H1 (cell line): ENCODE data around the gene PHF24. TPM values are rescaled to one million over a fixed set of nuclear protein-coding genes. Genes with fewer than 3 reads are reported as not detected.

Source experiments
- CTCF ChIA-PET: fragments of 300-600 bp; sonication (Branson Sonifier 250); formaldehyde crosslinking; loops from one replicate; lab custom pipeline; 2021; ENCODE audit not compliant: partially characterized antibody; lab: Charles Lee
- POLR2A ChIA-PET: fragments of 300-600 bp; sonication (Branson Sonifier 250); formaldehyde crosslinking; loops from one replicate; lab custom pipeline; 2021; ENCODE audit warnings: inconsistent platforms; ENCODE audit not compliant: partially characterized antibody; lab: Charles Lee
- DNase-seq, 2 experiments: peaks; one replicate each; pipeline versions ENCODE4 v3.0.0 to v3.0.0-alpha.2; 2010 to 2022; ENCODE audit warnings: low spot score in 2 of 2, low read depth in 1 of 2, mixed read lengths in 1 of 2
- FAIRE-seq: peaks from 2 replicates; lab custom pipeline; 2011; peaks lifted over from hg19 to GRCh38; lab: Jason Lieb, UNC
- H2AFZ ChIP-seq: 2 replicates; pipeline ENCODE4 v1.8.1; 2012; ENCODE audit warnings: low read length, inconsistent platforms
- H2AK5ac ChIP-seq: 2 replicates; pipeline ENCODE4 v1.6.1; 2013; ENCODE audit warnings: low read depth, low read length
- H2BK120ac ChIP-seq: replicated peaks from 2 replicates; pipeline ENCODE3; 2013; ENCODE audit warnings: low read depth, low read length, inconsistent platforms
- H2BK12ac ChIP-seq: 2 replicates; pipeline ENCODE4 v1.6.1; 2013; ENCODE audit warnings: low read depth, low read length
- H2BK15ac ChIP-seq: 2 replicates; pipeline ENCODE4 v1.6.1; 2013; ENCODE audit warnings: low read length
- H2BK20ac ChIP-seq: 2 replicates; pipeline ENCODE4 v1.6.1; 2013; ENCODE audit warnings: low read length
- H2BK5ac ChIP-seq: 2 replicates; pipeline ENCODE4 v1.6.1; 2013; ENCODE audit warnings: low read depth, low read length
- H3K14ac ChIP-seq: 2 replicates; pipeline ENCODE4 v1.6.1; 2013; ENCODE audit warnings: inconsistent platforms; ENCODE audit not compliant: insufficient read length
- H3K18ac ChIP-seq: 2 replicates; pipeline ENCODE4 v1.6.1; 2013; ENCODE audit warnings: low read length; ENCODE audit errors: extremely low read depth
- H3K23ac ChIP-seq: 2 replicates; pipeline ENCODE4 v1.6.1; 2013; ENCODE audit warnings: inconsistent platforms; ENCODE audit not compliant: insufficient read length
- H3K23me2 ChIP-seq: 2 replicates; pipeline ENCODE4 v1.6.1; 2013; ENCODE audit warnings: low read depth, low read length
- H3K27ac ChIP-seq: 2 replicates; pipeline ENCODE4 v1.6.1; 2011; ENCODE audit warnings: low read depth, low read length, inconsistent platforms
- H3K27me3 ChIP-seq, 4 experiments: replicated peaks in 1 of 4; 1 replicate in 1 of 4; 2 replicates in 3 of 4; pipeline versions ENCODE4 v1.6.1 to v1.8.1; 2011 to 2013; ENCODE audit warnings: low read length in 3 of 4, mild to moderate bottlenecking in 3 of 4, inconsistent platforms in 2 of 4, mixed read lengths in 2 of 4, moderate library complexity in 1 of 4; ENCODE audit not compliant: control insufficient read depth in 3 of 4, insufficient read depth in 3 of 4; ENCODE audit errors: extremely low read depth in 1 of 4
- H3K36me3 ChIP-seq, 4 experiments: 2 replicates each; pipeline versions ENCODE4 v1.6.1 to v1.8.1; 2011 to 2013; ENCODE audit warnings: mild to moderate bottlenecking in 4 of 4, low read length in 3 of 4, moderate library complexity in 2 of 4, control low read depth in 1 of 4, inconsistent platforms in 1 of 4; ENCODE audit not compliant: insufficient read depth in 4 of 4, control insufficient read depth in 2 of 4
- H3K4ac ChIP-seq: replicated peaks from 2 replicates; pipeline ENCODE3; 2013; ENCODE audit warnings: low read length, low read depth, mixed read lengths, inconsistent platforms; ENCODE audit not compliant: insufficient read length
- H3K4me1 ChIP-seq, 4 experiments: replicated peaks in 1 of 4; 1 replicate in 1 of 4; 2 replicates in 3 of 4; pipeline versions ENCODE4 v1.6.1 to v1.8.1; 2011 to 2013; ENCODE audit warnings: low read length in 3 of 4, inconsistent platforms in 2 of 4, mixed read lengths in 1 of 4; ENCODE audit not compliant: insufficient read depth in 4 of 4, control insufficient read depth in 3 of 4
- H3K4me2 ChIP-seq, 2 experiments: 2 replicates each; pipeline versions ENCODE4 v1.6.1 to v1.8.1; 2011 to 2013; ENCODE audit warnings: low read depth in 2 of 2, low read length in 2 of 2, control low read depth in 1 of 2, inconsistent platforms in 1 of 2, mild to moderate bottlenecking in 1 of 2; ENCODE audit not compliant: insufficient read depth in 1 of 2
- H3K4me3 ChIP-seq, 4 experiments: fragments of 200-600, 300-600 bp in 1 of 4; sonication (generic), shearing (Covaris generic), sonication (Bioruptor Twin) in 1 of 4; 2 replicates each; pipeline versions ENCODE4 v1.5.1 to v1.8.1; 2011 to 2016; ENCODE audit warnings: low read length in 4 of 4, low read depth in 3 of 4, control low read depth in 2 of 4, inconsistent platforms in 2 of 4, mild to moderate bottlenecking in 2 of 4, mixed read lengths in 1 of 4, moderate library complexity in 1 of 4; ENCODE audit not compliant: insufficient read depth in 2 of 4; ENCODE audit errors: extremely low read depth in 1 of 4
- H3K56ac ChIP-seq: replicated peaks from 2 replicates; pipeline ENCODE3; 2013; ENCODE audit warnings: low read depth, mild to moderate bottlenecking, mixed read lengths, low read length, inconsistent platforms; ENCODE audit not compliant: insufficient read length
- H3K79me1 ChIP-seq: 2 replicates; pipeline ENCODE4 v1.6.1; 2013; ENCODE audit warnings: low read depth, low read length, control low read depth
- H3K79me2 ChIP-seq, 2 experiments: 2 replicates each; pipeline versions ENCODE4 v1.6.1 to v1.8.1; 2012 to 2013; ENCODE audit warnings: low read length in 2 of 2, mild to moderate bottlenecking in 2 of 2, inconsistent platforms in 1 of 2; ENCODE audit not compliant: insufficient read depth in 2 of 2, control insufficient read depth in 1 of 2
- H3K9ac ChIP-seq, 4 experiments: replicated peaks in 1 of 4; 1 replicate in 1 of 4; 2 replicates in 3 of 4; pipeline versions ENCODE4 v1.6.1 to v1.8.1; 2011 to 2013; ENCODE audit warnings: low read depth in 3 of 4, low read length in 3 of 4, control low read depth in 2 of 4, mild to moderate bottlenecking in 2 of 4, moderate library complexity in 2 of 4, inconsistent platforms in 1 of 4; ENCODE audit errors: extremely low read depth in 1 of 4
- H3K9me3 ChIP-seq, 2 experiments: 2 replicates each; pipeline versions ENCODE4 v1.6.1 to v1.8.1; 2012 to 2013; ENCODE audit warnings: mild to moderate bottlenecking in 2 of 2, moderate library complexity in 2 of 2, control low read depth in 1 of 2, inconsistent platforms in 1 of 2, low read depth in 1 of 2, low read length in 1 of 2, mixed read lengths in 1 of 2; ENCODE audit not compliant: insufficient read depth in 2 of 2
- H4K20me1 ChIP-seq, 2 experiments: replicated peaks in 1 of 2; 2 replicates each; pipeline versions ENCODE3 to v1.8.1; 2011 to 2013; ENCODE audit warnings: inconsistent platforms in 2 of 2, low read length in 2 of 2, mild to moderate bottlenecking in 1 of 2; ENCODE audit not compliant: insufficient read depth in 2 of 2, control insufficient read depth in 1 of 2
- H4K5ac ChIP-seq: 2 replicates; pipeline ENCODE4 v1.6.1; 2013; ENCODE audit warnings: low read length, low read depth, mixed read lengths, inconsistent platforms; ENCODE audit not compliant: insufficient read length
- H4K8ac ChIP-seq: 2 replicates; pipeline ENCODE4 v1.8.0; 2013; ENCODE audit warnings: mild to moderate bottlenecking, moderate library complexity, low read length, inconsistent platforms; ENCODE audit not compliant: insufficient read depth; ENCODE audit errors: extremely low read depth
- H4K91ac ChIP-seq: replicated peaks from 2 replicates; pipeline ENCODE3; 2013; ENCODE audit warnings: low read length, mixed read lengths, inconsistent platforms; ENCODE audit not compliant: insufficient read length
- ASH2L ChIP-seq: fragments of 200-600, 300-600 bp; sonication (generic); IDR thresholded peaks from one replicate; pipeline ENCODE4 v1.7.1; 2017; ENCODE audit warnings: low read length
- CBX8 ChIP-seq: fragments of 300-800, 300-1000 bp; sonication (generic); IDR thresholded peaks from 2 replicates; pipeline ENCODE4 v1.7.1; 2016; ENCODE audit warnings: low read depth, low read length, borderline replicate concordance
- WGBS, 2 experiments: shearing (Covaris generic) in 1 of 2; methylation state at CpG; one replicate each; pipeline versions ENCODE4 v1.1.6 to v1.1.7; 2013 to 2015; ENCODE audit warnings: low lambda C conversion rate in 2 of 2, mixed read lengths in 2 of 2, inconsistent platforms in 1 of 2, low coverage in 1 of 2, missing lambda C conversion rate in 1 of 2; ENCODE audit not compliant: insufficient replicate concordance in 2 of 2, insufficient coverage in 1 of 2, insufficient read length in 1 of 2; ENCODE audit errors: extremely low coverage in 1 of 2, missing lambda C conversion rate in 1 of 2; 5-methylcytosine and 5-hydroxymethylcytosine counted together
- polyA plus RNA-seq, 7 experiments: library from polyadenylated mRNA; depleted of rRNA in 3 of 7; stranded (reverse) in 5 of 7; unstranded in 2 of 7; fragments of >200 nt in 5 of 7; fragments of 200-250 nt in 2 of 7; gene quantifications; 1 replicate in 5 of 7; 2 replicates in 1 of 7; 4 replicates in 1 of 7; pipeline versions ENCODE4 v1.2.1 to v1.2.3, GENCODE V29; 2011 to 2013; ENCODE audit warnings: missing spikeins in 2 of 7, mixed read lengths in 2 of 7
- total RNA-seq: library from RNA; stranded (reverse); fragmentation: NEBNext Ultra II Directional; extraction: Animal tissue kit (Norgen Biotek cat#: 25700); gene quantifications from 2 replicates; pipeline ENCODE4 v1.2.1, GENCODE V29; 2021
- TF ChIP-seq, protein P1 (sequence below): IDR thresholded peaks from 2 replicates; pipeline ENCODE4 v1.6.1; 2011; ENCODE audit warnings: low read depth, mild to moderate bottlenecking, low read length; ENCODE audit not compliant: insufficient read depth

PHF24 gene
- total and polyA plus RNA-seq, 2 of the 8 experiments (the other 6 are each of a cell fraction or from before 2014, with no cell fraction given), result 0.29 to 0.35 TPM

DNA sequence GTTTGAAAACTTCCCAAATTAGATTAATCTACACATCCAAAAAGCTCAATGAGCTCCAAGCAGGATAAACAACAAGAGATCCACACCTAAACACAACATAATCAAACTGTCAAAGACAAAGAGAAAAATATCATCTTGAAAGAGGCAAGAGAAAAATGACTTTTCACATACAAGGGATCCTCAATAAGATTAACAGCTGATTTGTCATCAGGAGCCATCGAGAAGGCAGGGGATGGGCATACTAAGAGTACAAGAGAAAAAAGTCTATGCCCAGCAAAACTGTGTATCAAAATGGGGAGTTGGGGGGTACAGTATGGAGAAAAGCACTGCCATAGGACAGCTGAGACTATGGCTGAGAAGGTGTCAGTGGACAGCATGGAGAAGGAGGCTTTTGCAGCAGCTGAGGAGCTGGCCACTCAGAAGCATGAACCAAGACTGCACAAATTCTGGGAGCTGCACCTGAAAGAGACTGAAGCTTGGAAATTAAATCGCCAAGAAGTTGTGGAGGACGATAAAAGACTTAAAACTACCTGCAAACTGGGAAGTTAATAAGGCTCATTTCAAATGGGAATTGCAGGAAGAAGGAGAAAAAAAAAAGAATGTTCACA, 52.4 kb downstream of the PHF24 start:
- Histone ChIP-seq H4K5ac (no peak overlapping the region), H3K14ac (no peak overlapping the region), H2BK120ac (no peak overlapping the region), H3K4me1 (0 out of 7 replicates have a peak, but pooled peaks cover 0 to 2% (median 0%) of the 10 kb centered on the region in 4 experiments), H4K8ac (no peak overlapping the region), H3K9ac (no peak overlapping the region), H3K23me2 (no peaks in the 10 kb centered on the region), H2BK5ac (no peak overlapping the region), H2BK20ac (no peak overlapping the region), H3K79me1 (no peaks in the 10 kb centered on the region), H3K27ac (no peak overlapping the region), H3K18ac (no peak overlapping the region), H2BK12ac (no peak overlapping the region), H3K4me3 (no peak overlapping the region), H3K36me3 (peaks cover 0 to 4% (median 0%) of the 10 kb centered on the region in 4 experiments; a peak in 1 of 8 replicates), H3K9me3 (peaks cover 5 to 12% of the 10 kb centered on the region in 2 experiments; a peak in 3 of 4 replicates), H3K23ac (no peak overlapping the region), H4K91ac (no peak overlapping the region), H2AFZ (no peak overlapping the region), H3K79me2 (no peaks in the 10 kb centered on the region), H2AK5ac (no peak overlapping the region), H3K27me3 (no peaks in the 10 kb centered on the region), H3K4me2 (no peak overlapping the region), H4K20me1 (no peaks in the 10 kb centered on the region), H3K56ac (no peak overlapping the region), H3K4ac (no peak overlapping the region), H2BK15ac (no peak overlapping the region)
- TF ChIP-seq ASH2L, result no peak
- no peak for TF ChIP-seq CBX8
- TF ChIP-seq, protein P1, sequence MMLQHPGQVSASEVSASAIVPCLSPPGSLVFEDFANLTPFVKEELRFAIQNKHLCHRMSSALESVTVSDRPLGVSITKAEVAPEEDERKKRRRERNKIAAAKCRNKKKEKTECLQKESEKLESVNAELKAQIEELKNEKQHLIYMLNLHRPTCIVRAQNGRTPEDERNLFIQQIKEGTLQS, result no peak
- POLR2A ChIA-PET, result interaction anchor here (0.8 to 1.7 kb wide), 4 partner anchors 10 to 40 kb away, joined by 3 to 4 read pairs (median 3); no protein-coding TSS in a partner anchor
- FAIRE-seq (no peak), DNase-seq (no peak)
- WGBS, 2 experiments, result 86% methylated on average over 3 of the region's 3 CpGs; no CpG with 5 or more reads in 1 of the 2 experiments
- CTCF ChIA-PET, result interaction anchor here (0.6 to 4.5 kb wide), 7 partner anchors 9 to 376 kb away, joined by 3 to 11 read pairs (median 4); no protein-coding TSS in a partner anchor
